Measurements from ENCODE around the gene PIP5K1A.

PIP5K1A gene

GRCh38 chr1:151235235-151235634 is 36.9 kb downstream of the PIP5K1A start:
- Histone ChIP-seq H3K36me3 (ENCODE audit: control insufficient read depth, insufficient read depth, low read length, severe bottlenecking) (peaks cover 99% of the 10 kb centered on the region), H3K9me3 (ENCODE audit: control insufficient read depth, low read length) (no peaks in the 10 kb centered on the region), H3K4me1 (ENCODE audit: control insufficient read depth, insufficient read depth, low read length) (peaks cover 15% of the 10 kb centered on the region), H3K9ac (ENCODE audit: low read length) (no peak overlapping the region), H3K4me3 (ENCODE audit: low read length) (no peak overlapping the region), H3K27me3 (replicated peaks; ENCODE audit: control insufficient read depth, insufficient read depth, low read length) (no peaks in the 10 kb centered on the region)
- DNase-seq (ENCODE audit: low read depth), result no peak

GRCh38 chr1:151237678-151238466 is 39.5 kb downstream of the PIP5K1A start:
- Histone ChIP-seq H3K4me1 (ENCODE audit: control insufficient read depth, insufficient read depth, low read length) (peaks cover 15% of the 10 kb centered on the region), H3K36me3 (ENCODE audit: control insufficient read depth, insufficient read depth, low read length, severe bottlenecking) (peaks cover 98% of the 10 kb centered on the region), H3K9me3 (ENCODE audit: control insufficient read depth, low read length) (no peaks in the 10 kb centered on the region), H3K9ac (ENCODE audit: low read length) (peak overlapping the region; percentile 17), H3K4me3 (ENCODE audit: low read length) (no peak overlapping the region), H3K27me3 (replicated peaks; ENCODE audit: control insufficient read depth, insufficient read depth, low read length) (no peaks in the 10 kb centered on the region)
- DNase-seq (ENCODE audit: low read depth), result no peak

GRCh38 chr1:151238467-151238739 is 40.1 kb downstream of the PIP5K1A start:
- no peak overlapping the region for H3K4me3 ChIP-seq (ENCODE audit: low read length)
- no peak overlapping the region for H3K9ac ChIP-seq (ENCODE audit: low read length)
- peaks cover 99% of the 10 kb centered on the region for H3K36me3 ChIP-seq (ENCODE audit: control insufficient read depth, insufficient read depth, low read length, severe bottlenecking)

GRCh38 chr1:151242442-151242841 is 44.1 kb downstream of the PIP5K1A start:
- Histone ChIP-seq H3K9ac (ENCODE audit: low read length) (no peak overlapping the region), H3K9me3 (ENCODE audit: control insufficient read depth, low read length) (no peaks in the 10 kb centered on the region), H3K36me3 (ENCODE audit: control insufficient read depth, insufficient read depth, low read length, severe bottlenecking) (peaks cover 98% of the 10 kb centered on the region)

More at GRCh38 chr1:151238467-151238739, 40.1 kb downstream of the PIP5K1A start:
- peak; percentile 76 for DNase-seq (ENCODE audit: low read depth)
- Histone ChIP-seq H3K4me1 (ENCODE audit: control insufficient read depth, insufficient read depth, low read length) (peaks cover 15% of the 10 kb centered on the region), H3K9me3 (ENCODE audit: control insufficient read depth, low read length) (no peaks in the 10 kb centered on the region), H3K27me3 (replicated peaks; ENCODE audit: control insufficient read depth, insufficient read depth, low read length) (no peaks in the 10 kb centered on the region)

GRCh38 chr1:151243683-151244216 is 45.4 kb downstream of the PIP5K1A start:
- Histone ChIP-seq H3K27me3 (replicated peaks; ENCODE audit: control insufficient read depth, insufficient read depth, low read length) (no peaks in the 10 kb centered on the region), H3K4me1 (ENCODE audit: control insufficient read depth, insufficient read depth, low read length) (peaks cover 7% of the 10 kb centered on the region), H3K4me3 (ENCODE audit: low read length) (no peak overlapping the region), H3K9ac (ENCODE audit: low read length) (no peak overlapping the region), H3K36me3 (ENCODE audit: control insufficient read depth, insufficient read depth, low read length, severe bottlenecking) (peaks cover 98% of the 10 kb centered on the region), H3K9me3 (ENCODE audit: control insufficient read depth, low read length) (no peaks in the 10 kb centered on the region)
- DNase-seq (ENCODE audit: low read depth), result no peak

More at GRCh38 chr1:151242442-151242841, 44.1 kb downstream of the PIP5K1A start:
- H3K4me1 ChIP-seq (ENCODE audit: control insufficient read depth, insufficient read depth, low read length), result peaks cover 15% of the 10 kb centered on the region
- H3K27me3 ChIP-seq (replicated peaks; ENCODE audit: control insufficient read depth, insufficient read depth, low read length), result no peaks in the 10 kb centered on the region
- H3K4me3 ChIP-seq (ENCODE audit: low read length), result no peak overlapping the region
- no peak for DNase-seq (ENCODE audit: low read depth)

- Histone ChIP-seq H3K4me1 (ENCODE audit: control insufficient read depth, insufficient read depth, low read length) (peaks cover 6% of the 10 kb centered on the region), H3K4me3 (ENCODE audit: low read length) (no peak overlapping the region), H3K9me3 (ENCODE audit: control insufficient read depth, low read length) (no peaks in the 10 kb centered on the region), H3K27me3 (replicated peaks; ENCODE audit: control insufficient read depth, insufficient read depth, low read length) (no peaks in the 10 kb centered on the region), H3K9ac (ENCODE audit: low read length) (no peak overlapping the region), H3K36me3 (ENCODE audit: control insufficient read depth, insufficient read depth, low read length, severe bottlenecking) (peaks cover 88% of the 10 kb centered on the region)
- DNase-seq (ENCODE audit: low read depth), result no peak
These were observed 48.4 kb downstream of the PIP5K1A start for GRCh38 chr1:151246786-151247185.

- Histone ChIP-seq H3K9ac (ENCODE audit: low read length) (no peak overlapping the region), H3K4me1 (ENCODE audit: control insufficient read depth, insufficient read depth, low read length) (peaks cover 16% of the 10 kb centered on the region), H3K4me3 (ENCODE audit: low read length) (no peak overlapping the region), H3K9me3 (ENCODE audit: control insufficient read depth, low read length) (no peaks in the 10 kb centered on the region), H3K27me3 (replicated peaks; ENCODE audit: control insufficient read depth, insufficient read depth, low read length) (no peaks in the 10 kb centered on the region), H3K36me3 (ENCODE audit: control insufficient read depth, insufficient read depth, low read length, severe bottlenecking) (peaks cover 38% of the 10 kb centered on the region)
- DNase-seq (ENCODE audit: low read depth), result peak; percentile 91
These were observed 53.5 kb downstream of the PIP5K1A start for GRCh38 chr1:151251656-151252470.

GRCh38 chr1:151254217-151255213 is 56.2 kb downstream of the PIP5K1A start, which contains the start of gene PSMD4:
PSMD4 (plus strand) TSS chr1:151254734; CDS start chr1:151254783, 49 bp downstream.
- H3K4me3 ChIP-seq (ENCODE audit: low read length), result peak within 1 kb of the TSS; percentile 99

GRCh38 chr1:151255381-151255780 is 57.0 kb downstream of the PIP5K1A start:
- no peaks in the 10 kb centered on the region for H3K9me3 ChIP-seq (ENCODE audit: control insufficient read depth, low read length)
- H3K27me3 ChIP-seq (replicated peaks; ENCODE audit: control insufficient read depth, insufficient read depth, low read length), result no peaks in the 10 kb centered on the region
- H3K36me3 ChIP-seq (ENCODE audit: control insufficient read depth, insufficient read depth, low read length, severe bottlenecking), result peaks cover 4% of the 10 kb centered on the region
- peak overlapping the region; percentile 99 for H3K4me3 ChIP-seq (ENCODE audit: low read length)
- peaks cover 10% of the 10 kb centered on the region for H3K4me1 ChIP-seq (ENCODE audit: control insufficient read depth, insufficient read depth, low read length)
- peak; percentile 43 for DNase-seq (ENCODE audit: low read depth)
- peak overlapping the region; percentile 95 for H3K9ac ChIP-seq (ENCODE audit: low read length)

More at GRCh38 chr1:151254217-151255213, 56.2 kb downstream of the PIP5K1A start, which contains the start of gene PSMD4:
- Histone ChIP-seq H3K27me3 (replicated peaks; ENCODE audit: control insufficient read depth, insufficient read depth, low read length) (no peaks in the 10 kb centered on the region), H3K9ac (ENCODE audit: low read length) (peak within 1 kb of the TSS; percentile 95), H3K36me3 (ENCODE audit: control insufficient read depth, insufficient read depth, low read length, severe bottlenecking) (peaks cover 13% of the 10 kb centered on the region), H3K9me3 (ENCODE audit: control insufficient read depth, low read length) (no peaks in the 10 kb centered on the region), H3K4me1 (ENCODE audit: control insufficient read depth, insufficient read depth, low read length) (peaks cover 10% of the 10 kb centered on the region)
- peak; percentile 98 for DNase-seq (ENCODE audit: low read depth)

- DNase-seq (ENCODE audit: low read depth), result no peak
- Histone ChIP-seq H3K4me1 (ENCODE audit: control insufficient read depth, insufficient read depth, low read length) (peaks cover 10% of the 10 kb centered on the region), H3K9ac (ENCODE audit: low read length) (no peak overlapping the region), H3K36me3 (ENCODE audit: control insufficient read depth, insufficient read depth, low read length, severe bottlenecking) (peaks cover 16% of the 10 kb centered on the region), H3K4me3 (ENCODE audit: low read length) (no peak overlapping the region), H3K27me3 (replicated peaks; ENCODE audit: control insufficient read depth, insufficient read depth, low read length) (no peaks in the 10 kb centered on the region), H3K9me3 (ENCODE audit: control insufficient read depth, low read length) (no peaks in the 10 kb centered on the region)
These were observed 61.0 kb downstream of the PIP5K1A start for GRCh38 chr1:151259351-151259750.

Data from adipocyte (in vitro differentiated cells).